A549 (cell line): ENCODE measurements around the gene ARFGEF3. TPM values are rescaled to one million over a fixed set of nuclear protein-coding genes. Genes with fewer than 3 reads are reported as not detected.

Experiments used
- ATAC-seq, 2 experiments: fragments of 200-7000 bp in 1 of 2; fragments of >200 bp in 1 of 2; cut with Nextera tagmentation in 1 of 2; cut with Tn5 transposase in 1 of 2; 3 replicates each; pipeline versions ENCODE4 v1.8.0 to v1.9.1; 2018 to 2020; ENCODE audit warnings: mild to moderate bottlenecking in 1 of 2, moderate library complexity in 1 of 2
- CTCF ChIA-PET: fragments of 300-600 bp; sonication (Branson Sonifier 250); formaldehyde crosslinking; extraction: SDS; loops from one replicate; lab custom pipeline; 2021; ENCODE audit warnings: antibody characterized with exemption, inconsistent platforms; lab: Yijun Ruan, JAX
- POLR2A ChIA-PET: fragments of 350-600 bp; formaldehyde crosslinking; extraction: SDS; loops from one replicate; lab custom pipeline; 2021; ENCODE audit warnings: antibody characterized with exemption, inconsistent platforms; lab: Yijun Ruan, JAX
- DNase-seq, 2 experiments: peaks; one replicate each; pipeline versions ENCODE4 v3.0.0 to v3.0.0-alpha.2; 2011 to 2016; ENCODE audit warnings: low read depth in 1 of 2, low spot score in 1 of 2
- FAIRE-seq: peaks from 2 replicates; lab custom pipeline; 2011; peaks lifted over from hg19 to GRCh38; lab: Jason Lieb, UNC
- H3K27ac ChIP-seq, 2 experiments: fragments of >200 bp; sonication (Bioruptor Twin); formaldehyde crosslinking; 3 replicates each; pipeline ENCODE4 v1.5.1; 2016 to 2017
- H3K4me1 ChIP-seq: fragments of >200 bp; sonication (Bioruptor Twin); formaldehyde crosslinking; 3 replicates; pipeline ENCODE4 v1.6.1; 2016
- H3K4me2 ChIP-seq: fragments of >200 bp; sonication (Bioruptor Twin); formaldehyde crosslinking; 3 replicates; pipeline ENCODE4 v1.6.1; 2016
- H3K4me3 ChIP-seq: fragments of >200 bp; sonication (Bioruptor Twin); formaldehyde crosslinking; 3 replicates; pipeline ENCODE4 v1.5.1; 2016
- H3K9me3 ChIP-seq: fragments of >200 bp; sonication (Bioruptor Twin); formaldehyde crosslinking; 3 replicates; pipeline ENCODE4 v1.6.1; 2016
- CBX8 ChIP-seq: fragments of 200-600 bp; sonication (generic); IDR thresholded peaks from 2 replicates; pipeline ENCODE4 v1.6.1; 2016
- CEBPB ChIP-seq, 2 experiments: fragments of >200 bp in 1 of 2; sonication (Bioruptor Twin) in 1 of 2; formaldehyde crosslinking in 1 of 2; IDR thresholded peaks; 2 replicates each; pipeline ENCODE4 v1.6.1; 2012 to 2016
- EHMT2 ChIP-seq: fragments of 200-600 bp; sonication (generic); IDR thresholded peaks from 2 replicates; pipeline ENCODE4 v1.6.1; 2016; ENCODE audit warnings: antibody characterized with exemption, low read depth, mild to moderate bottlenecking, moderate library complexity
- ELK1 ChIP-seq: fragments of 150-350 bp; IDR thresholded peaks from 2 replicates; pipeline ENCODE4 v1.6.1; 2014; ENCODE audit warnings: low read depth, mild to moderate bottlenecking, low read length
- HDAC2 ChIP-seq: fragments of 200-600 bp; sonication (generic); IDR thresholded peaks from 2 replicates; pipeline ENCODE4 v1.6.1; 2016
- HES2 ChIP-seq: fragments of >200 bp; sonication (Bioruptor Twin); formaldehyde crosslinking; IDR thresholded peaks from 2 replicates; pipeline ENCODE4 v1.6.1; 2016
- HOXB13 ChIP-seq: fragments of 250-450 bp; sonication (Bioruptor Pico); IDR thresholded peaks from 2 replicates; pipeline ENCODE4 v1.5.0; 2020; ENCODE audit warnings: low read depth, mild to moderate bottlenecking, moderate library complexity
- JUN ChIP-seq, 2 experiments: fragments of >200 bp; sonication (Bioruptor Twin); formaldehyde crosslinking; IDR thresholded peaks; 2 replicates in 1 of 2; 3 replicates in 1 of 2; pipeline ENCODE4 v1.6.1; 2016 to 2017
- KDM1A ChIP-seq: fragments of 200-600 bp; sonication (generic); IDR thresholded peaks from 2 replicates; pipeline ENCODE4 v1.6.1; 2016; ENCODE audit warnings: low read depth, mild to moderate bottlenecking
- KDM5A ChIP-seq: fragments of 200-600 bp; sonication (generic); IDR thresholded peaks from 2 replicates; pipeline ENCODE4 v1.6.1; 2016; ENCODE audit warnings: antibody characterized with exemption, mild to moderate bottlenecking
- MAZ ChIP-seq: fragments of 150-350 bp; IDR thresholded peaks from 2 replicates; pipeline ENCODE4 v1.6.1; 2014; ENCODE audit warnings: antibody characterized with exemption, low read depth, low read length, borderline replicate concordance
- MYC ChIP-seq: IDR thresholded peaks from 2 replicates; pipeline ENCODE4 v1.6.1; 2012; ENCODE audit warnings: mild to moderate bottlenecking, inconsistent platforms, low read length, improper control_type of control experiment, borderline replicate concordance
- NFE2L2 ChIP-seq: fragments of 150-350 bp; conservative IDR thresholded peaks from 2 replicates; pipeline ENCODE4 v1.6.1; 2014; ENCODE audit warnings: low read length
- NR3C1 ChIP-seq: fragments of >200 bp; sonication (Bioruptor Twin); formaldehyde crosslinking; IDR thresholded peaks from 3 replicates; pipeline ENCODE4 v1.6.1; 2017
- POLR2AphosphoS2 ChIP-seq: conservative IDR thresholded peaks from 2 replicates; pipeline ENCODE4 v1.6.1; 2012; ENCODE audit warnings: low read length, improper control_type of control experiment, inconsistent platforms
- REST ChIP-seq: fragments of 200-600 bp; sonication (generic); IDR thresholded peaks from 2 replicates; pipeline ENCODE4 v1.6.1; 2016; ENCODE audit warnings: antibody characterized with exemption, mild to moderate bottlenecking, moderate library complexity
- RNF2 ChIP-seq: fragments of 200-600 bp; sonication (generic); IDR thresholded peaks from 2 replicates; pipeline ENCODE4 v1.6.1; 2016; ENCODE audit warnings: low read depth, mild to moderate bottlenecking, antibody characterized with exemption, moderate library complexity, borderline replicate concordance
- SMC3 ChIP-seq: fragments of >200 bp; sonication (Bioruptor Twin); formaldehyde crosslinking; IDR thresholded peaks from 3 replicates; pipeline ENCODE4 v1.6.1; 2018; ENCODE audit warnings: inconsistent platforms
- TFCP2L1 ChIP-seq: fragments of 250-450 bp; sonication (Bioruptor Pico); IDR thresholded peaks from 2 replicates; pipeline ENCODE4 v1.5.0; 2021; ENCODE audit warnings: mild to moderate bottlenecking
- USF2 ChIP-seq: fragments of 450-650 bp; IDR thresholded peaks from 2 replicates; pipeline ENCODE4 v1.6.1; 2014; ENCODE audit warnings: antibody characterized with exemption
- ZC3H11A ChIP-seq: fragments of 450-650 bp; IDR thresholded peaks from 2 replicates; pipeline ENCODE4 v1.6.1; 2014; ENCODE audit warnings: antibody characterized with exemption, mild to moderate bottlenecking
- ZNF302 ChIP-seq: fragments of 250-450 bp; sonication (Bioruptor Pico); IDR thresholded peaks from 2 replicates; pipeline ENCODE4 v1.9.0; 2021; ENCODE audit warnings: inconsistent platforms, mild to moderate bottlenecking, moderate library complexity
- WGBS: methylation state at CpG from one replicate; pipeline ENCODE4 v1.1.6; 2017; ENCODE audit errors: missing lambda C conversion rate; 5-methylcytosine and 5-hydroxymethylcytosine counted together
- polyA plus RNA-seq, 4 experiments: library from polyadenylated mRNA; depleted of rRNA in 3 of 4; stranded (reverse); fragments of >200 nt; fragmentation: RNase III in 1 of 4; extraction: RNeasy Plus Mini Kit Qiagen cat#74134 plus additional on column Dnase treatment in 1 of 4; gene quantifications; 2 replicates in 3 of 4; 3 replicates in 1 of 4; pipeline ENCODE4 v1.2.3, GENCODE V29; 2011 to 2017

ARFGEF3 gene
- polyA plus RNA-seq, 2 of the 4 experiments (the other 2 are of a cell fraction): 0.15 to 0.83 TPM

GRCh38 chr6:138159246-138159645 lies 2.5 kb upstream of the ARFGEF3 start:
- TF ChIP-seq USF2 (no peak), CBX8 (no peak), NFE2L2 (no peak), TFCP2L1 (CRISPR knock-in tag) (no peak), ELK1 (no peak), HOXB13 (CRISPR knock-in tag) (no peak), JUN (IDR thresholded peaks at IDR 0.05) (no peak), CEBPB (IDR thresholded peaks at IDR 0.05) (no peak), HDAC2 (no peak), KDM5A (no peak), EHMT2 (no peak), SMC3 (no peak), REST (no peak), ZNF302 (no peak), KDM1A (no peak), MYC (no peak), MAZ (no peak), NR3C1 (no peak), ZC3H11A (no peak)
- TF ChIP-seq, all 56 proteins: peak for 0
- ChIA-PET POLR2A (no interaction called here), CTCF (no interaction called here)
- WGBS: 89% methylated on average over 2 of the region's 2 CpGs
- H3K4me1 ChIP-seq: peaks cover 4% of the 10 kb centered on the region; the same call in 1 of the 3 replicates
- H3K27ac ChIP-seq: no peak overlapping the region
- H3K4me3 ChIP-seq: no peak overlapping the region
- no peak for FAIRE-seq
- DNase-seq: no peak
- ATAC-seq: no peak
- no peak overlapping the region for H3K4me2 ChIP-seq
- no peaks in the 10 kb centered on the region for H3K9me3 ChIP-seq

GRCh38 chr6:138160329-138161087 lies 1.2 kb upstream of the ARFGEF3 start:
- peaks cover 4% of the 10 kb centered on the region; the same call in 1 of the 3 replicates for H3K4me1 ChIP-seq
- 64% methylated on average over 11 of the region's 11 CpGs for WGBS
- H3K9me3 ChIP-seq: no peaks in the 10 kb centered on the region
- ATAC-seq (no peak), DNase-seq (no peak), FAIRE-seq (no peak)
- no peak overlapping the region for H3K4me3 ChIP-seq
- TF ChIP-seq HES2 (no peak), KDM1A (no peak), ELK1 (no peak), RNF2 (no peak), POLR2AphosphoS2 (no peak)
- no peak overlapping the region; the same call in 2 of the 3 replicates for H3K4me2 ChIP-seq
- CTCF ChIA-PET: no interaction called here
- H3K27ac ChIP-seq: no peak overlapping the region
- POLR2A ChIA-PET: interaction anchor here (0.6 kb wide), 1 partner anchor 217 kb away, joined by 3 read pairs; no protein-coding TSS in a partner anchor
